ENCODE measurements around the gene SNRNP35.

DNA sequence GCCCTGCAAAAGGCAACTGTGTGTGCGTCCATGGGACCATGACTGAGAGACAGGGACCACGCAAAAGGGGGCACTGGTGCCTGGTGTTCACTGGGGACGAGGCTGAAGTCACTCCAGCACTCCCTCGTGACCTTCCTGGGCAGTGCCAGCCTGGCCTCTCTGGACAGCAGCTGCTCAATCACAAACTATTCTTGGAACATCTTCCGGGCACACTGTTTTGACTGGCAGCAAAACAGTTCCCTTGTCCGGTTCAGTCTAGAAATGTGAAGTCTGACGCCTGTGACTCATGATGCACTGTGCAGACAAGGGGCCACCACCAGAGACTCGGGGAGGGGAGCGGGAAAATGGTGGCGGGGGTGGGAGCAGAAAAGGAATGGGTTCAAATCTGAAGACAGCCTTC lies 20.8 kb downstream of the SNRNP35 start:
- TF ChIP-seq, protein P1, sequence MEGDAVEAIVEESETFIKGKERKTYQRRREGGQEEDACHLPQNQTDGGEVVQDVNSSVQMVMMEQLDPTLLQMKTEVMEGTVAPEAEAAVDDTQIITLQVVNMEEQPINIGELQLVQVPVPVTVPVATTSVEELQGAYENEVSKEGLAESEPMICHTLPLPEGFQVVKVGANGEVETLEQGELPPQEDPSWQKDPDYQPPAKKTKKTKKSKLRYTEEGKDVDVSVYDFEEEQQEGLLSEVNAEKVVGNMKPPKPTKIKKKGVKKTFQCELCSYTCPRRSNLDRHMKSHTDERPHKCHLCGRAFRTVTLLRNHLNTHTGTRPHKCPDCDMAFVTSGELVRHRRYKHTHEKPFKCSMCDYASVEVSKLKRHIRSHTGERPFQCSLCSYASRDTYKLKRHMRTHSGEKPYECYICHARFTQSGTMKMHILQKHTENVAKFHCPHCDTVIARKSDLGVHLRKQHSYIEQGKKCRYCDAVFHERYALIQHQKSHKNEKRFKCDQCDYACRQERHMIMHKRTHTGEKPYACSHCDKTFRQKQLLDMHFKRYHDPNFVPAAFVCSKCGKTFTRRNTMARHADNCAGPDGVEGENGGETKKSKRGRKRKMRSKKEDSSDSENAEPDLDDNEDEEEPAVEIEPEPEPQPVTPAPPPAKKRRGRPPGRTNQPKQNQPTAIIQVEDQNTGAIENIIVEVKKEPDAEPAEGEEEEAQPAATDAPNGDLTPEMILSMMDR (IDR thresholded peaks at IDR 0.05) = no peak
- TF ChIP-seq ZFX (IDR thresholded peaks at IDR 0.05; ENCODE audit: borderline replicate concordance) = no peak
